Peyer's patch (tissue), 4 donors: ENCODE data around the gene VARS1.

Experiments
- POLR2A ChIP-seq, 2 donors: fragments of 450-650 bp; IDR thresholded peaks; one replicate each; pipeline ENCODE4 v1.5.1; 2017; ENCODE audit warnings: antibody characterized with exemption in 2 of 2, mild to moderate bottlenecking in 2 of 2, moderate library complexity in 2 of 2
- TF ChIP-seq, protein P1 (sequence below), 6 experiments: fragments of 450-650 bp in 4 of 6; fragments of 200-600 bp in 2 of 6; sonication (generic) in 1 of 6; IDR thresholded peaks; one replicate each; pipeline ENCODE4 v1.5.1; 2017 to 2019; ENCODE audit warnings: antibody characterized with exemption in 6 of 6, mild to moderate bottlenecking in 3 of 6, moderate library complexity in 1 of 6

DNA sequence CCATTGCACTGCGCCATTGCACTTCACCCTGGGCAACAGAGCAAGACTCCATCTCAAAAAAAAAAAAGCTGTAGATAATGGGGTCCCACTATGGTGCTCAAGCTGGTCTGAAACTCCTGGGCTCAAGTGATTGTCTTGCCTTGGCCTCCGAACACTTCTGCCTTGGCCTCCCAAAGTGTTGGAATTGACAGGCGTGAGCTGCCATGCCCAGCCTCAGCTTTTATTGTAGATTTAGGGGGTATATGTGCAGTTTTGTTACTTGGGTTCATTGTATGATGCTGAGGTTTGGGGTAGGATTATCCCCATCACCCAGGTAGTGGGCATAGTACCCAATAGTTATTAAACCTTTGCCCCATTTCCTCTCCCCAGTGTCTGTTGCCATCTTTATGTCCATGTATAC is 43.4 kb upstream of the VARS1 start:
- TF ChIP-seq, protein P1, sequence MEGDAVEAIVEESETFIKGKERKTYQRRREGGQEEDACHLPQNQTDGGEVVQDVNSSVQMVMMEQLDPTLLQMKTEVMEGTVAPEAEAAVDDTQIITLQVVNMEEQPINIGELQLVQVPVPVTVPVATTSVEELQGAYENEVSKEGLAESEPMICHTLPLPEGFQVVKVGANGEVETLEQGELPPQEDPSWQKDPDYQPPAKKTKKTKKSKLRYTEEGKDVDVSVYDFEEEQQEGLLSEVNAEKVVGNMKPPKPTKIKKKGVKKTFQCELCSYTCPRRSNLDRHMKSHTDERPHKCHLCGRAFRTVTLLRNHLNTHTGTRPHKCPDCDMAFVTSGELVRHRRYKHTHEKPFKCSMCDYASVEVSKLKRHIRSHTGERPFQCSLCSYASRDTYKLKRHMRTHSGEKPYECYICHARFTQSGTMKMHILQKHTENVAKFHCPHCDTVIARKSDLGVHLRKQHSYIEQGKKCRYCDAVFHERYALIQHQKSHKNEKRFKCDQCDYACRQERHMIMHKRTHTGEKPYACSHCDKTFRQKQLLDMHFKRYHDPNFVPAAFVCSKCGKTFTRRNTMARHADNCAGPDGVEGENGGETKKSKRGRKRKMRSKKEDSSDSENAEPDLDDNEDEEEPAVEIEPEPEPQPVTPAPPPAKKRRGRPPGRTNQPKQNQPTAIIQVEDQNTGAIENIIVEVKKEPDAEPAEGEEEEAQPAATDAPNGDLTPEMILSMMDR (IDR thresholded peaks at IDR 0.05): no peak
- no peak for TF ChIP-seq POLR2A (IDR thresholded peaks at IDR 0.05)
